GM12874 (cell line): ENCODE data around the gene NTSR1.

Experiments used
- TF ChIP-seq, protein P1 (sequence below): IDR thresholded peaks from 2 replicates; pipeline ENCODE4 v1.5.1; 2011; ENCODE audit warnings: low read depth, mild to moderate bottlenecking, control low read depth, low read length, moderate library complexity; ENCODE audit not compliant: insufficient read depth

The NTSR1 gene

DNA sequence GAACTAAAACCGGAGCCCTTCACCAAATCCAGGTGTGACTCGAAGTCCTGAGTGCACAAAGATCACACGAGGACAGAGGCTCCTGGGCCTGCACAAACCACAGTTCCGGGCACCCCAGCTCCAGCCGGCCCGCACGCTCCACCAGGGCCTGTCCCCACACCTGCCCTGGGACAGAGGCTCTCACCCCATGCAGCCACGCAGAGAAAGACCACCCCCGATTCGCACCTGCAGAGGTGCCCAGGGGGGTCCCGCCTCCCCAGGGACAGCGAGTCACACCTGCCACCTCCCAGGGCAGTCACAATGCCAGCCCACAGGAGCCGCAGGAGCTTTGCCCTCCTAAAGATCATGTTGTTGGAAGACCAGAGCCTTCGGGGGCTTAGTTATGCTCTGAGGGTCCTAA, 62.3 kb downstream of the NTSR1 start:
- TF ChIP-seq, protein P1, sequence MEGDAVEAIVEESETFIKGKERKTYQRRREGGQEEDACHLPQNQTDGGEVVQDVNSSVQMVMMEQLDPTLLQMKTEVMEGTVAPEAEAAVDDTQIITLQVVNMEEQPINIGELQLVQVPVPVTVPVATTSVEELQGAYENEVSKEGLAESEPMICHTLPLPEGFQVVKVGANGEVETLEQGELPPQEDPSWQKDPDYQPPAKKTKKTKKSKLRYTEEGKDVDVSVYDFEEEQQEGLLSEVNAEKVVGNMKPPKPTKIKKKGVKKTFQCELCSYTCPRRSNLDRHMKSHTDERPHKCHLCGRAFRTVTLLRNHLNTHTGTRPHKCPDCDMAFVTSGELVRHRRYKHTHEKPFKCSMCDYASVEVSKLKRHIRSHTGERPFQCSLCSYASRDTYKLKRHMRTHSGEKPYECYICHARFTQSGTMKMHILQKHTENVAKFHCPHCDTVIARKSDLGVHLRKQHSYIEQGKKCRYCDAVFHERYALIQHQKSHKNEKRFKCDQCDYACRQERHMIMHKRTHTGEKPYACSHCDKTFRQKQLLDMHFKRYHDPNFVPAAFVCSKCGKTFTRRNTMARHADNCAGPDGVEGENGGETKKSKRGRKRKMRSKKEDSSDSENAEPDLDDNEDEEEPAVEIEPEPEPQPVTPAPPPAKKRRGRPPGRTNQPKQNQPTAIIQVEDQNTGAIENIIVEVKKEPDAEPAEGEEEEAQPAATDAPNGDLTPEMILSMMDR, result no peak

DNA sequence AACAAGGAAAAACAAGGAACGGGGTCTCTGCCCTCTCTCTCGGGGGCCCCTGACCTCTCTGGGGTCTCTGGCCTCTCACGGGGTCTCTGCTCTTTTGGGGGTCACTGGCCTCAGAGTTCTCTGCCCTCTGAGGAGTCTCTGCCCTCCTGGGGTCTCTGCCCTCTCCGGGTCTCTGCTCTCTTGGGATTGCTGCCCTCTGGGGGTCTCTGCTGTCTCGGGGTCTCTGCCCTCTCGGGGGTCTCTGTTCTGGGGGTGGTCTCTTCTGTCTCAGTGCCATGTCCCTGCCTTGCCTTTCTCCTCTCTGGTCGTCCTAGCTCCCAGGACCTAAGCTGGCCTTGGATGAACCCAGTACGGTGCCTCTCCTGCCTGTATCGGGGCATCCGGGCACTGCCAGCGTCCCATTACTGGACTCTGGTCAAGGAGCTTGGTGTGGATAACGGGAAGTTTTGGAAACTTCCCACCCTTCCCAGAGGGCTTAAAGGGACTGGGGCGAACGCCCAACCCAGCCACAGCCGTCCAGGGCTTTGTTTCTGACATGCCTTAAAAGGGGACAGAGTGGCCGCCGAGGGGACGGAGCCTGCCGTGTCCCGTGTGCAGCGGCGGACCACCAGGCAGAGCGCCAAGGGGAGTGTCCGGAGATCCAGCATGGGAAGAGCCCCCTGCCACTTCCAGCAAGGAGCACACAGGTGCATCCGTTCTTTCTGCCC, 62.9 kb downstream of the NTSR1 start:
- TF ChIP-seq, protein P1, result no peak

- TF ChIP-seq, protein P1, result no peak
Measured at GRCh38 chr20:62772103-62772611, 63.5 kb downstream of the NTSR1 start.

- TF ChIP-seq, protein P1, result no peak
Measured at GRCh38 chr20:62772619-62772989, 64.0 kb downstream of the NTSR1 start.

- TF ChIP-seq, protein P1, result no peak
Measured at GRCh38 chr20:62772990-62773844, 64.6 kb downstream of the NTSR1 start.

- TF ChIP-seq, protein P1, result no peak
Measured at GRCh38 chr20:62773845-62774714, 65.4 kb downstream of the NTSR1 start.

GRCh38 chr20:62774762-62775161, 66.1 kb downstream of the NTSR1 start:
- TF ChIP-seq, protein P1, result no peak
